Fibroblast of the aortic adventitia (primary cell): Measurements from ENCODE around the gene SCUBE3. TPM values are rescaled to one million over a fixed set of nuclear protein-coding genes. Genes with fewer than 3 reads are reported as not detected.

Experiments
- DNase-seq: peaks from one replicate; pipeline ENCODE4 v3.0.0-alpha.2; 2010; ENCODE audit warnings: low read depth
- H3K4me3 ChIP-seq: 2 replicates; pipeline ENCODE4 v1.5.1; 2011; ENCODE audit warnings: low read depth, mild to moderate bottlenecking, control low read depth, low read length, moderate library complexity
- total RNA-seq: library from RNA; depleted of rRNA; stranded (reverse); fragments of >200 nt; gene quantifications from 2 replicates; pipeline ENCODE4 v1.2.3, GENCODE V29; 2012; ENCODE audit warnings: low replicate concordance
- TF ChIP-seq, protein P1 (sequence below): IDR thresholded peaks from 2 replicates; pipeline ENCODE4 v1.5.1; 2011; ENCODE audit warnings: mild to moderate bottlenecking, low read length, control low read depth, inconsistent platforms; ENCODE audit not compliant: insufficient read depth

The SCUBE3 gene
- total RNA-seq, 1 donor = 10.0 TPM

DNA sequence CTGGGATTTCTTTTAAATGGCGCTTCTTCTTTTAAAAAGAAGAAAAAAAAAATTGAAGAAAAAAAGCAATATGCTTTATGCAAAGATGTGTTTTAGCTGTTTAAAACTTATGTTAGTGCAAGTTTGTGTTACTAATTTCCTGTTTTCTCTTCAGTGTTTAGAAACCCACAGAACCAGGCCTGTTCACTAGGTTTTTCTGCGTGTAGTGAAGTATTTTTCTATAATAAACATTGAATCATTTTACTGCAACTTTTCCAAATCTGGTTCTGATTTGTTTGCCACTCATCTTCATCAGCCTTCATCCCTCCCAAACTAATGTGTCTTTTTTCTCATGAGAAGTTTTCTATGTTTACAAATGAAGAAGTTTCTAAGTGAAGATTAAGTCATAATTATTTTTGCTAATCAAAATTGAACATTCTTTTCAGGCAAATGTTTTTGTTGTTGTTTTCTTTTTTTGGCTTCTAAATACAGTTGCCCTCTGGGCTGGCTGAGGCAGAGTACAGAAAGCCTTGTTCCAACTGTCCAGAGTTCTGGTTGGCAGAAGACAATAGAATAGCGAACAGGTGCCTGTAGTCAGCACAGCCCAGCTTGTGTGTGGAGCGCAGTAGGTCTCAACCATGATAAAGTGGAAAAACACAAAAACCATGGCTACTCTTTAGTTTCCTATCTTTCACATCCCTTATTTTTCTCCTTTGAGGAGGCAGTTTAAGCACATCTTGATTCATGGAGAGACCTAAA is 60.2 kb downstream of the SCUBE3 start:
- TF ChIP-seq, protein P1, sequence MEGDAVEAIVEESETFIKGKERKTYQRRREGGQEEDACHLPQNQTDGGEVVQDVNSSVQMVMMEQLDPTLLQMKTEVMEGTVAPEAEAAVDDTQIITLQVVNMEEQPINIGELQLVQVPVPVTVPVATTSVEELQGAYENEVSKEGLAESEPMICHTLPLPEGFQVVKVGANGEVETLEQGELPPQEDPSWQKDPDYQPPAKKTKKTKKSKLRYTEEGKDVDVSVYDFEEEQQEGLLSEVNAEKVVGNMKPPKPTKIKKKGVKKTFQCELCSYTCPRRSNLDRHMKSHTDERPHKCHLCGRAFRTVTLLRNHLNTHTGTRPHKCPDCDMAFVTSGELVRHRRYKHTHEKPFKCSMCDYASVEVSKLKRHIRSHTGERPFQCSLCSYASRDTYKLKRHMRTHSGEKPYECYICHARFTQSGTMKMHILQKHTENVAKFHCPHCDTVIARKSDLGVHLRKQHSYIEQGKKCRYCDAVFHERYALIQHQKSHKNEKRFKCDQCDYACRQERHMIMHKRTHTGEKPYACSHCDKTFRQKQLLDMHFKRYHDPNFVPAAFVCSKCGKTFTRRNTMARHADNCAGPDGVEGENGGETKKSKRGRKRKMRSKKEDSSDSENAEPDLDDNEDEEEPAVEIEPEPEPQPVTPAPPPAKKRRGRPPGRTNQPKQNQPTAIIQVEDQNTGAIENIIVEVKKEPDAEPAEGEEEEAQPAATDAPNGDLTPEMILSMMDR = no peak
- H3K4me3 ChIP-seq = no peak overlapping the region
- no peak for DNase-seq

DNA sequence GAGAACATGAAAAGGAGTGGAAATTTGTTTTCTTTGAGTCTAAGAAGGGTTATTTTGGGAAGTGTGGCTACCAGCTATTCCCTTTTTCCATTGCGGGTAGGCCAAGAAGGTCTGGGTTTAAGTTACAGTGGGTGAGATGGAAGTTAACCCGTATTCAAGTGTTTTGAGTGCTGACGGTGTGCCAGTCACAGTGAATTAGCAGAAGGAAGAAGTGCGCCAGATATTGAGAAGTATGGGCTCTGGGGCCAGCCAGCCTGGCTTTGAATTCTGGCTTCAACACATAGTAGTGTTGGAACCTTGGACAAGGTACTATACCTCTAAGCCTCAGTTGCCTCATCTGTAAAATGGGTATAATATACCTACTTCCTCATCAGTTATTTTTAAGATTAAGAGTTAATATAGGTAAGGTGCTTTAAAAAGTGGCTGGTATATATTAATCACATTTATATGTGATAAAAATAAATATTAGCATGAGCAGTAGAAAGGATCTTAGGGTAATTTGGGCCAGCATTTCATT is 62.0 kb downstream of the SCUBE3 start:
- DNase-seq = no peak
- TF ChIP-seq, protein P1 = no peak
- no peak overlapping the region for H3K4me3 ChIP-seq

DNA sequence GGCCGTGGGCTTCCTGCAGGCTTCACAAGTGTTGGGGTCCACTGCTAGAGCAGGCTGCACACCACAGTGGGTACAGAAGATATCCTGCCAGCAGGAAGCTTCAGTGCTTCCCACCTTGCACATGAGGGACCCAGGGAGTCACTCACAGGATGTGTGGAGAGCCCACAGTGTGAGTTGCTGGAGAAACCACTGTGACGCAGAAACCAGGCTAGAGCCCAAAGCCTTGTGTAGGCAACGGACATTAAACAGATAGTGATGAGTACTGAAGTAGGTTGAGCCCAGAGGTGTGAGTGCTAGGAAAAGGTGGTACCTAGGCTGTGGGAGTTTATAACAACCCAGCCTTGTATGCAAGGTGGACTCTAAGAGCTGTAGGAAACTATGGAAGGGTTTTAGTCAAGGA is 65.0 kb downstream of the SCUBE3 start:
- DNase-seq = no peak
- TF ChIP-seq, protein P1 = no peak
- H3K4me3 ChIP-seq = no peak overlapping the region

DNA sequence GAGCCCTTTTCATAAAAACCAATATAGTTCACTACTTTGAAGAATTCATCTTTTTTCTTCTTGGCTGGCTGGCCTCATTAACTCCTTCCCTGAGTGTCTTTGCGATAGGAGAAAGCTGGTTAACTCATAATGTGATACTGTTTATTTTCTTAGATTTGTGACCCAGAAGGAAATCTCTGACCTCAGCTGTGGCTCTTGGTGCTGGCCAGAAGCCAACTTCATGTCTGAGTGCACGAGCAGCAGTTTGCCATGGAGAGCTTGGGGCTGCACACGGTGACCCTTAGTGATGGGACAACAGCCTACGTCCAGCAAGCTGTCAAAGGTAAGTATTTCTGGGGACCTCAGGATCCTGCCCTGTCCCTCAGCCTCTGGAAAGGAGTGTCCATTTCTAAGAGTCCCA is 67.1 kb downstream of the SCUBE3 start:
- TF ChIP-seq, protein P1 = no peak
- no peak for DNase-seq
- no peak overlapping the region for H3K4me3 ChIP-seq

DNA sequence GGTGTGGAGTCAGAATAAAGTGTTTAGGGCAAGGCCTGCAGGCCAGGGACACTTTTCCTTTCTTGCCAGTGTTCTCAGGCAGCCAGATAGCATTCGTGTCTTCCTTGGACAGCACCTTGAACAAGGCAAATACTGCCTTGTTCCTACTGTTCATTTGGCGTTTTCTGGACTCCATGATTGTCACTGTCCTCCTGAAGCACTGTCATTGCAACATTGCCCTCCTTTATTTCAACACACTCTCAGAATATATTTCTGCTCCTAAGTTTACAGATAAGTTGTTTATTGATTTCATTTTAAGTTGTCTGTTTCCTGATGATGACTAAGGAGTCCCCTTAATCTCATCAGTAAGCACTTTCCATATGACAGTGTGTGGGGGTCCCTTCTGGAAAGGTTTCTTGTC is 68.7 kb downstream of the SCUBE3 start:
- TF ChIP-seq, protein P1 = no peak
- H3K4me3 ChIP-seq = no peak overlapping the region
- no peak for DNase-seq

DNA sequence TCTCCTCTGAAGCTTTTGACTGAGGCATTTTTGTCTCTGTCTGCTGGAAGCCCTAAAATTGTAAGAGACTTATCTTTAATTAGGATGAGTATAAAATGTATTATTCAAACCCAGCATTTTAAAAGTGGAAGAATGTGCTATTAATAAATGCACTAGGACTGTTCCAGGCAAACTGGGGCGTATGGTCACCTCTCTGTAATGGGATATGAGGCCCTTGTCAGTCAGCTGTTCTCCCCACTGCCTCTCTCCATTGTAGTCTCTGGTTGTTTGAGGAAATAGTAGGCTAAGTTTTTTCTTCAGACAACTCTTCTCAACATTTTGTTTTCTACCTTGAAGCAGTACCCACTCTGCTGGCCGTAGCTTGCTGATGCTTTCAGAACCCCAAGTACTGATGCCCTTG is 69.6 kb downstream of the SCUBE3 start:
- DNase-seq = no peak
- H3K4me3 ChIP-seq = no peak overlapping the region
- TF ChIP-seq, protein P1 = no peak
